Mesenchymal stem cell (in vitro differentiated cells and primary cell): Measurements from ENCODE around the gene VSTM2L.

ENCODE experiments used
- DNase-seq: peaks from one replicate; pipeline ENCODE4 v3.0.0-alpha.2; 2013
- H2AFZ ChIP-seq: one replicate; pipeline ENCODE4 v1.6.1; 2013; ENCODE audit warnings: low read depth, mild to moderate bottlenecking, control low read depth, inconsistent platforms, low read length, moderate library complexity
- H2AK5ac ChIP-seq: 2 replicates; pipeline ENCODE4 v1.6.1; 2013; ENCODE audit warnings: low read length, moderate library complexity, mild to moderate bottlenecking, inconsistent platforms; ENCODE audit not compliant: severe bottlenecking
- H2BK120ac ChIP-seq: one replicate; pipeline ENCODE4 v1.6.1; 2013; ENCODE audit warnings: low read depth, mild to moderate bottlenecking, inconsistent platforms, low read length, moderate library complexity
- H2BK12ac ChIP-seq, 2 experiments: one replicate each; pipeline ENCODE4 v1.6.1; 2013; ENCODE audit warnings: inconsistent platforms in 2 of 2, low read length in 2 of 2, mild to moderate bottlenecking in 2 of 2, moderate library complexity in 2 of 2, control low read depth in 1 of 2
- H2BK15ac ChIP-seq: one replicate; pipeline ENCODE4 v1.6.1; 2013; ENCODE audit warnings: mild to moderate bottlenecking, low read depth, inconsistent platforms; ENCODE audit not compliant: poor library complexity, severe bottlenecking
- H2BK5ac ChIP-seq: 2 replicates; pipeline ENCODE4 v1.6.1; 2013; ENCODE audit warnings: low read depth, mild to moderate bottlenecking, low read length, control low read depth, inconsistent platforms; ENCODE audit not compliant: poor library complexity, severe bottlenecking
- H3K14ac ChIP-seq, 2 experiments: one replicate each; pipeline ENCODE4 v1.6.1; 2013; ENCODE audit warnings: inconsistent platforms in 2 of 2, low read length in 2 of 2, control low read depth in 1 of 2, mild to moderate bottlenecking in 1 of 2, moderate library complexity in 1 of 2
- H3K18ac ChIP-seq, 2 experiments: one replicate each; pipeline ENCODE4 v1.6.1; 2013; ENCODE audit warnings: inconsistent platforms in 2 of 2, low read length in 2 of 2, control low read depth in 1 of 2, low read depth in 1 of 2, mild to moderate bottlenecking in 1 of 2
- H3K23ac ChIP-seq, 2 experiments: one replicate each; pipeline ENCODE4 v1.6.1; 2013; ENCODE audit warnings: inconsistent platforms in 2 of 2, low read length in 2 of 2, mild to moderate bottlenecking in 2 of 2, moderate library complexity in 2 of 2, control low read depth in 1 of 2
- H3K27ac ChIP-seq: 2 replicates; pipeline ENCODE4 v1.5.1; 2013; ENCODE audit warnings: mild to moderate bottlenecking, moderate library complexity, low read length, control low read depth, inconsistent platforms; ENCODE audit not compliant: poor library complexity, severe bottlenecking
- H3K27me3 ChIP-seq, 2 experiments: 2 replicates each; pipeline versions ENCODE4 v1.6.1 to v1.7.0; 2013; ENCODE audit warnings: low read length in 2 of 2, mild to moderate bottlenecking in 2 of 2, moderate library complexity in 2 of 2, control low read depth in 1 of 2, inconsistent platforms in 1 of 2; ENCODE audit not compliant: control insufficient read depth in 1 of 2, insufficient read depth in 1 of 2
- H3K36me3 ChIP-seq, 2 experiments: 2 replicates each; pipeline versions ENCODE4 v1.6.1 to v1.7.0; 2013; ENCODE audit warnings: low read length in 2 of 2, control low read depth in 1 of 2, inconsistent platforms in 1 of 2, low read depth in 1 of 2, mild to moderate bottlenecking in 1 of 2; ENCODE audit not compliant: insufficient read depth in 2 of 2, control insufficient read depth in 1 of 2
- H3K4ac ChIP-seq, 2 experiments: one replicate each; pipeline ENCODE4 v1.6.1; 2013; ENCODE audit warnings: inconsistent platforms in 2 of 2, low read length in 2 of 2, mild to moderate bottlenecking in 2 of 2, moderate library complexity in 2 of 2, control low read depth in 1 of 2, low read depth in 1 of 2
- H3K4me1 ChIP-seq: 2 replicates; pipeline ENCODE4 v1.6.1; 2013; ENCODE audit warnings: low read depth, low read length, control low read depth; ENCODE audit not compliant: control insufficient read depth, insufficient read depth
- H3K4me2 ChIP-seq: 2 replicates; pipeline ENCODE4 v1.6.1; 2013; ENCODE audit warnings: low read length, mild to moderate bottlenecking, inconsistent platforms; ENCODE audit not compliant: poor library complexity, severe bottlenecking
- H3K4me3 ChIP-seq, 2 experiments: 2 replicates each; pipeline versions ENCODE4 v1.5.1 to v1.7.0; 2013; ENCODE audit warnings: low read length in 2 of 2, mild to moderate bottlenecking in 2 of 2, control low read depth in 1 of 2, low read depth in 1 of 2; ENCODE audit not compliant: insufficient read depth in 1 of 2
- H3K79me1 ChIP-seq: replicated peaks from 2 replicates; pipeline ENCODE4 v1.6.1; 2013; ENCODE audit warnings: mild to moderate bottlenecking, control low read depth, low read length, inconsistent platforms; ENCODE audit not compliant: poor library complexity, severe bottlenecking
- H3K9ac ChIP-seq: 2 replicates; pipeline ENCODE4 v1.7.0; 2013; ENCODE audit warnings: mild to moderate bottlenecking, low read length, moderate library complexity
- H3K9me3 ChIP-seq: 2 replicates; pipeline ENCODE4 v1.7.0; 2013; ENCODE audit warnings: mild to moderate bottlenecking, low read length; ENCODE audit not compliant: control insufficient read depth
- H4K8ac ChIP-seq: one replicate; pipeline ENCODE4 v1.6.1; 2013; ENCODE audit warnings: inconsistent platforms, mild to moderate bottlenecking, low read length, moderate library complexity
- H4K91ac ChIP-seq: one replicate; pipeline ENCODE4 v1.6.1; 2013; ENCODE audit warnings: mild to moderate bottlenecking, low read length, inconsistent platforms
- WGBS: methylation state at CpG from one replicate; pipeline ENCODE4 v1.1.7; 2013; ENCODE audit warnings: mixed read lengths; 5-methylcytosine and 5-hydroxymethylcytosine counted together

VSTM2L gene

GRCh38 chr20:37871751-37872150 lies 31.2 kb upstream of the VSTM2L start:
- peaks cover 1% of the 10 kb centered on the region for H3K4me1 ChIP-seq
- H2BK15ac ChIP-seq = no peak overlapping the region
- no peak overlapping the region for H3K18ac ChIP-seq
- no peak overlapping the region for H2AK5ac ChIP-seq
- peaks cover 50 to 56% of the 10 kb centered on the region in 2 experiments for H3K36me3 ChIP-seq
- H4K91ac ChIP-seq = no peak overlapping the region
- no peaks in the 10 kb centered on the region for H3K27me3 ChIP-seq
- no peaks in the 10 kb centered on the region for H3K9me3 ChIP-seq
- H3K9ac ChIP-seq = no peak overlapping the region
- H2BK5ac ChIP-seq = no peak overlapping the region
- H3K4me2 ChIP-seq = no peak overlapping the region
- no peak overlapping the region for H3K4me3 ChIP-seq
- H3K23ac ChIP-seq = no peak overlapping the region
- H3K27ac ChIP-seq = no peak overlapping the region
- H2AFZ ChIP-seq = no peak overlapping the region
- H2BK12ac ChIP-seq = no peak overlapping the region
- WGBS = 95% methylated on average over 13 of the region's 13 CpGs
- no peak overlapping the region for H3K14ac ChIP-seq
- no peak for DNase-seq
- no peaks in the 10 kb centered on the region for H3K79me1 ChIP-seq
- no peak overlapping the region for H2BK120ac ChIP-seq
- H3K4ac ChIP-seq = no peak overlapping the region
- H4K8ac ChIP-seq = no peak overlapping the region

- Histone ChIP-seq H2AK5ac (no peak overlapping the region), H2BK5ac (no peak overlapping the region), H3K18ac (no peak overlapping the region), H3K4me3 (no peak overlapping the region), H2AFZ (no peak overlapping the region), H3K27ac (no peak overlapping the region), H3K36me3 (peaks cover 50 to 56% of the 10 kb centered on the region in 2 experiments), H2BK12ac (no peak overlapping the region), H2BK120ac (no peak overlapping the region), H2BK15ac (no peak overlapping the region), H3K4ac (no peak overlapping the region), H3K9me3 (no peaks in the 10 kb centered on the region), H3K14ac (no peak overlapping the region), H3K9ac (no peak overlapping the region), H3K23ac (no peak overlapping the region), H4K91ac (no peak overlapping the region), H3K79me1 (no peaks in the 10 kb centered on the region), H3K27me3 (no peaks in the 10 kb centered on the region), H3K4me2 (no peak overlapping the region), H3K4me1 (peaks cover 1% of the 10 kb centered on the region), H4K8ac (no peak overlapping the region)
- 97% methylated on average over 9 of the region's 9 CpGs for WGBS
- DNase-seq = no peak
Measured at GRCh38 chr20:37872161-37872560, 30.8 kb upstream of the VSTM2L start.

GRCh38 chr20:37873884-37874283 lies 29.0 kb upstream of the VSTM2L start:
- no peak overlapping the region for H4K91ac ChIP-seq

GRCh38 chr20:37875460-37876175 lies 27.3 kb upstream of the VSTM2L start:
- Histone ChIP-seq H3K36me3 (peaks cover 35 to 47% of the 10 kb centered on the region in 2 experiments), H3K4me2 (no peak overlapping the region), H3K27me3 (peaks cover 3 to 16% of the 10 kb centered on the region in 2 experiments), H2AFZ (no peak overlapping the region), H3K4me3 (no peak overlapping the region), H2BK15ac (no peak overlapping the region), H3K14ac (no peak overlapping the region), H4K8ac (no peak overlapping the region), H2BK5ac (no peak overlapping the region), H3K23ac (no peak overlapping the region), H3K4ac (no peak overlapping the region), H3K79me1 (no peaks in the 10 kb centered on the region), H3K9ac (no peak overlapping the region), H2BK12ac (no peak overlapping the region), H2BK120ac (no peak overlapping the region), H3K9me3 (no peaks in the 10 kb centered on the region), H3K4me1 (no peaks in the 10 kb centered on the region), H3K27ac (no peak overlapping the region), H2AK5ac (no peak overlapping the region), H4K91ac (no peak overlapping the region), H3K18ac (no peak overlapping the region)
- 98% methylated on average over 22 of the region's 24 CpGs for WGBS
- no peak for DNase-seq

More at GRCh38 chr20:37873884-37874283, 29.0 kb upstream of the VSTM2L start:
- Histone ChIP-seq H2AK5ac (no peak overlapping the region), H3K14ac (no peak overlapping the region), H2BK15ac (no peak overlapping the region), H3K4ac (no peak overlapping the region), H3K9ac (no peak overlapping the region), H3K23ac (no peak overlapping the region), H2BK120ac (no peak overlapping the region), H3K79me1 (no peaks in the 10 kb centered on the region), H2AFZ (no peak overlapping the region), H3K4me3 (no peak overlapping the region), H3K27me3 (peaks cover 3 to 12% of the 10 kb centered on the region in 2 experiments), H3K4me1 (no peaks in the 10 kb centered on the region), H2BK5ac (no peak overlapping the region), H3K4me2 (no peak overlapping the region), H3K18ac (no peak overlapping the region), H3K27ac (no peak overlapping the region), H3K36me3 (peaks cover 43 to 56% of the 10 kb centered on the region in 2 experiments), H2BK12ac (no peak overlapping the region), H4K8ac (no peak overlapping the region), H3K9me3 (no peaks in the 10 kb centered on the region)
- WGBS = 96% methylated on average over 11 of the region's 11 CpGs
- DNase-seq = no peak
